SIG-M5 (cell line): ENCODE results near the gene RBM20.

Experiments used
- DNase-seq: peaks from one replicate; lab custom pipeline; 2025; lab: John Stamatoyannopoulos, UW

The RBM20 gene

DNA sequence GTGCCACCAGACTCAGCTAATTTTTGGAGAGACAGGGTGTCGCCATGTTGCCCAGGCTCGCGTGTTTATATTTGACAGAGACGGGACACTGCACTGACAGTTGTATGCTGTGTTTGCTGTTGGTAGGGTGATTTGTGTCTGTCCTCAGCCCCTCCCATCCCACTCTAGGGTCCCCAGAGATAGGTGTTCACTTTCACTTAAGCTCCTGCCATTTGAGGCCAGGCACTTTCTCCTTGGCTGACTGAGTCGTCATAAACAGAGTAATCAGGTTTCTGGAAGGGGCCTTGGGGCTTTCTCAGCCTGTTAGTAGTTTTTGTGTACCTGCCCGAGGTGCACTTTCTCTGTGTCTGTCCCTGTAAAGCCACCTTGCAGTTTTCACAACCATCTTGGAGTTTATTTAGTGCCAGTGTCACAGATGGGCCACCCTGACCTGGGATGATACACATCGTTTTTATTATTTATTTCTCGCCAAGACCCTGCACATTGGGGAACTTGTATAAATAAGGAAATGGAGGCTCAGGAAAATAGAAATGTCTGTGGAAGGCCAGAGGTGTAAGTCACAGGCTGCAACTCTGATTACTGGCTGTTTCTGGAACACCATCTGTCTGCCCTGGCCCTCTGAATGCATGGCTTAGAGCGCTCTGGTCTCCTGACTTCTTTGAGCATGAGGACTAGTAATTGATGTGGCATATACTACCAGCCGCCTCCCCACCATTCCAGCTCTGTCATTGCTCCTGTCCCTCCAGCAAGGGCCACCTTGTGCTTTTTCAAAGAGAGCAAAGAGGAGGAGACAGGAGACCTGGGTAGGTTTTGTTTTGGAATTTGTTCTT, 145.7 kb downstream of the RBM20 start:
- DNase-seq = no peak

DNA sequence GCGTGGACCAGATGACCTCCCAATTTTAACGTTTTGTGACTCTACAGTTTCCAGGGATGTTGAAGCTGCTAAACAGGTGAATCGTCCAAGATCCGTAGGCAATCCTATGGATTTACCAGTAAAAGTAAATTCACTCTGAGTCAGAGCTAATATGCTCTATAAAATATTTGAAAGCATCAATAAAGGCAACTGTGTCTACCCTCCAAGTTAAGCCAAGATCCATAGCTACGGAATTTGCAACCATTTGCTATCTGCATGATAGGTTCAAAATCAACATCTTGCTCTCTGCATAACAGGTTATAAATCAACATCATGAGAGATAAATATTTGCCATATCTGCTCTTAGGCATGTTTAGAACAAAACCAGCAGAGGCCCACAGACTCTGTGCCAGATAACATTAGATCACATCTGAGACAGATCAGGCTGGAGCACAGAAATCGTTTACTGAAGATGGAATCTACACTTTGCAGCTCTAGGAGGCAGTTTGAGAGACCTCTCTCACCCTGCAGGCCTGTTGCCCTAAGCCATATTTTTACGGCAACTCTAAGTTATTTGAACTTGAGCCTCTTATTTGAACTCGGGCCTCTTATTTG, 146.9 kb downstream of the RBM20 start:
- DNase-seq = no peak

DNA sequence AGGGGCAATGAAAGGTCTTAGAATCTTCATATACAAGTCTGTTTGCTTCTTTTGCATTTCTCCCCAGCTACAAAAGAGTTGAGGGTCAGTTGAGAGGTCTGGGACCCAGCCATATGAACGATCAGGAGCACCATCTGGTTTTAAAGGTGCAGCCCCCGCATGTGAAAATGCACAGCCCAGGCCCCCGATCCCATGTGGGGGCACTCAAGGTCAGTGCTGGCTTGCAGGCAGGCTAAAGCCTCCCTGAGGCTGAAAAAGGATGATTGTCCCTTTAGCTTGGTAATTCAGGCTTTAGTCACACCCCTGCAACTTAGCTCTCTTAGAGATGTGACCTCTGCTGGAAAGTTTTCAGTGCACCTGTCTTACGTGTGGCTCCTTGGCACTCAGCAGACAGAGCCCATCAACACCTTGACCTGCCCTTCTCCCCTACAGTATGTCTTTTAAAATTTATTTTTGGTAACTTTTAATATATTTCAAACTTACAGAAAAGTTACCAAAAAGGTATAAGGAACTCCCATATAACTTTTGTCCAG, 147.5 kb downstream of the RBM20 start:
- DNase-seq = no peak

DNA sequence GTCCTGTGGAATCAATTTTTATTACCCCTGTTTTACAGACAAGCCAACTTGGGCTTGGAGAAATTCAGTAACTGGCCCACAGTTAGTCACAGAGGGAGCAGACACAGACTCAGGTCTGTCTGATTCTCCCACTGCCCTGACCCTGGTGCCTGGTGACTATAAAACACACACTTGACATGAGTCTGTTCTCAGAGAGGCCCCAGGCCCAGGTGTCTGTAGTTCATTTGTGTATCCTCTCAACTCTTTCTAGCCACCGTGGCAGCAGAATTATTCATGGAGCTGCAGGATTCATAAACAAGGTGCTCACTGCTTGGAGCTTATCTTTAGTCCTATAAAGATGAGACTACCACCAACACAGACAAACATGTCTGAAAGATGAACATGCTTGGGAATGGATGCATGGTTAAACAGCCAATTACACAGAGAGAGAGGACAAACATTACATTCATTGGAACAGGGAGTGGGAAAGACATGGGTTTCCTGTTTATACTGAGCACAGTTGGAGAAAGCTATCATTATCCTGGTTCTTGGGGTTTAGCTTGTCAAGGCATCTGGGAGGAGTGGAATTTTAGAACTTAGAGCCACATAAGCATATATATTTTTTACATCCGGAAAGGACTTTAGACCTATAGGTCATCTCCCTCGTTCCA, 148.5 kb downstream of the RBM20 start:
- no peak for DNase-seq

DNA sequence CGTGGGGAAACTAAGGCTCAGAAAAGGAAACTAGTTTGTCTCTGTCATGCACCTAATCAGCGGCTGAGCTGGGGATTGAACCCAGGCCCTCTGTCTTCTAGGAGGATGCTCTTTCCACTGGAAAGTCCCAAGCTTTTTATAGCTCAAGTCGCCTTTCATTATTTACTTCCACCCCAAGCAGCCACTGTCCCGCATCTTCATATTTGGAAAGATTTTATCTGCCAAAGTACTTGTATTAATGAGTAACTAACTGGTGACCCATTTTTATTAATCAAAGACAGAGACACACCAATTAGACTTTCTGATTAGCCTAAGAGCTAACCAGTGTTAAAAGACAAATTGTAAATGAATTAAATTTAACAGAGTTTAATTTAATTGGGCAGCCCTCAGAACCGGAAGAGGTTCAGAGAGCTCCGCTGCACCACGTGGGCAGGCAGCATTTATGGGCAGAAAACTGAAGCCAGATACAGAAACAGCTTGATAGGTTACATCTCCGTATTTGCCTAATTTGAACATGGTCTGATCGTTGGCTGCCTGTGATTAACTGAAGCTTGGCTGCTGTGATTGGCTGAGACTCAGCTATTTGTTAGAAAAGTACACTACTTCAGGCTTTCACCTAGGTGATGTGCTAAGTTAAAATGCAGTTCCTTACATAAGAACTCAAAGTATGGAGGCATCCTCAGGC, 149.1 kb downstream of the RBM20 start:
- DNase-seq = no peak

DNA sequence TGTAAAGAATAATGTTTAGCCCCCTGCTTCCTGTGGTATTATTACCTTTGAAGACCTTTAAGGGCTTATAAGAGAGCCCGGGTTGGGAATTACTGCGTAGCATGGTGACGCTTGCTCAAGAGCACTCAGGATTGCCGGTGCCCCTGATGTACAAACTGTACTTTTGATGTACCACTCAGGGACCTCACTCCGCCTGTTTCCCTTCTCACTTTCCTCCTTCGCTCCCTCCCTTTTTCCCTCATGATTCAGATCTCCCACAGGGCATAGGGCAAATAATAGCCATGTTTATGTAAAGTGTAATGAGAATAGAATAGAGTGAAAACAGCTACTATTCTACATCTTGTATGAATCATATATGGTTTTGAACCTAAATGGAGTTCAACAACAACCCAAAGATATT, 149.8 kb downstream of the RBM20 start:
- no peak for DNase-seq

DNA sequence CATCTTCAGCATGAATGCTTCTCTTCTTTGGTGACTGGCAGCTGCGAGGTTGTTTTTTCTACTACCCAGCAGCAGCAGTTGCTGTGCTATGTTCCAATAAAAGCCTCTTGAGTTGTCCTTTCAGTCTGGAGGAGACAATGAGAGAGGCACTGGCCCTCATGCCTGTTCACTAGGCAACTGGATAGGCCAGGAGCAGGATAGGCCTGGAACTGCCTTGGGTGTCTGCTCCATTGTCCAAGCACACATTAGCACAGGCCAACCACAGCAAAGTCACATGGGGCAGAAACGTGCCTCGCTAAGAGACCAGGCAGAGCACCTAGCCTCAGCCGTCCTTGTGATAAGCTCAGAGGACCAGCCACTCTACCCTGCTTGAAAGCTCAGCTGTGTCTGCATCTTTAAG, 150.7 kb downstream of the RBM20 start:
- no peak for DNase-seq

DNA sequence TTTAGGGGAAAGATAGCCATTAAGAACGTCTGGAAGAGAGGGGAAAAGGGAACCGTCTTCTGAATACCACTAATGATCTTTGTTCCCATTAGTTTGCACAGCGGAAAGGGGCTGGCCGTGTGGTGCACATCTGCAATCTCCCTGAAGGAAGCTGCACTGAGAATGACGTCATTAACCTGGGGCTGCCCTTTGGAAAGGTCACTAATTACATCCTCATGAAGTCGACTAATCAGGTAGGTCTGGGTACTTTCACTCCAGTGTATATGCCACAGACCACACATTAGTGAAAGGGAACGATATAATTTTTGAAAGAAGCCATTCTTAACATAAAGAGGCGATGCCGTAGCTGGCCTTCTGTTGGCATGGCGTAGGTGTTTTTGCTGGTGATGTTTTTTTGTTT, 153.3 kb downstream of the RBM20 start:
- DNase-seq = no peak

DNA sequence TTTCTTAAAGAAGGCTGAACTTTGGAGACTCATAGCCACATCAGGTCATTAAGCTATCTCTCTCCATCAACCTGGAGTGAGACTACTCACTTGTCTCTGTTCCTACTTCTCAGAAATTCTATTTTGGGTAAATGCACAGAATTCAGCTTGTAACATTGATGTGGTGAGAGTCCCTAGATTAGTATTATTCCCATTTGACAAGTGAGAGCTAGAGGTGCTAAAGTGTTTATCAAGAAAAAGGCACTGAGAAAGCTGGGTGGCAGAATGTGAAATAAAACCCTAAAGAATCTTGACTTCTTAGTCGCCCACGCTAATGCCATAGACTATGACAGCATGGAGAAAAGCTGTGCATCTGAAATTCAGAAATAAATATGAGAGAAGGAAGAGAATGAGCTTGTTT, 154.2 kb downstream of the RBM20 start:
- DNase-seq = no peak

DNA sequence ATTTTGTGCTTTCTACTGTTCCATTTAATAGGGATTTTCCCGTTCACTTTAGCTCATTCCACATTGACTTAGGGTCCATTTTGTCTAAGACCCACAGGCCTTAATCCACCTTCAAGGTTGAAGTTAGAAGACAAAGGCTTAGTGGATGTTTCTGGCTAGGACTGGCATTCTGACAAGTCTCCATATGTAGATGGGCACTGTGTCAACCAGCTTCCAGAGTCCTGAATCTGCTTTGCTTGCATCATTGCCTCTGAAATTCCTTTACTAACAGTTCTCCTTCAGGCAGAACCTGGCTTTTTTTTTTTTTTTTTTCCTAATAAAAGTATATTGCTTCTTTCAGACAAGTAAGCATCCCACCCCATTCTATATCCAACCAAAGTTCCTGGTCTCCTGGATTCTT, 158.0 kb downstream of the RBM20 start:
- DNase-seq = no peak

DNA sequence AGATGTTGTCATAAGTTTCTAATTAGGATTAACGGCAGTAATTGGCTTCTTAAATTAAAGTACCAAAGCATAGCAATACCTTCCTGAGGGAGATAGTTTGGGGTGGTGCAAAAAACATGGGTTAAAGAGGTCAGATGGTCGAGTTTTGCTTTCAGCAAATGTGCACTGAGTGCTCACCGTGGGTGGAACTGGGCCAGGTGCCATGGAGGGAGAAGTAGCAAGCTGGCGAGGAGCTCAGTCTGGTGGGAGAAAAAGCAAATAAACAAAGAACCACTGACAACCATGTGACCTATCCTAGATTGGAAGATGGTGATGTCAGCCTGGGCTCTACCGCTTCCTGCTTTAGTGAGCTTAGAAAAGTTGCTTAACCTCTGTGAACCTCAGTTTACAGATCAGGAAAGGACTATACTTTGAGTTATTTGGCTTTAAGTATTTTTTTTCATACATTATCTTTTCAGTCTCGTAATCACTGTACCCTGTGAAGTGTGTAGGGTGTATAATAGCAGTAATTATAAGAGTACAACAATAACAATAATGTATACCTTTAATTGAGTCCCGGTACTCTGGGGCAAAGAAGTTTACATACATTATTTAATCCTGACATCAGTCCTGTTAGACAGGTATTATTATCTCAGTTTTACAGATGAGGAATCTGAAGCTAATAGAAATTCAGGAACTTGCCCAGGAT, 158.6 kb downstream of the RBM20 start:
- DNase-seq = no peak

DNA sequence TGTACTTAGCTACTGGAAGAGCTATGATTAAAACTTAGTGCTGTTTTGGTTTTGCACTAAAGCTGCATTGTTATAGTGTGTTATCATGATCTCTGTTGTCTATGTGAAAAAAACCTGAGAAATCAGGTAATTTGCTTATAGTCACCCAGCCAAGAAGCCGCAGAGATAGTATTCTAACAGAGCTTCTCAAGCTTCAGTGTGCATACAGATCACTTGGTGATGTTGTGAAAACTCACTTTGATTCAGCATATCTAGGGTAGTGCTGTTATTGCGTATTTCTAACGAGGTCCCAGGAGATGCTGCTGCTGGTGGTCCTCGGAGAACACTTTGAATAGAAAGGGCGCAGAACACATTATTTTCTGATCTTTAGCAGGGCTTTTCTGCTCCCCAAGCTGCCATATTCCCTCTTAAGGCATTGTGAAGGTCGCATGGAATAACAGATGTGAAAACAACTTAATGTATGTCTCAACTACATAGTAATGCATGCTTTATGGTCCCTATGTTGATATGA, 159.2 kb downstream of the RBM20 start:
- DNase-seq = no peak

DNA sequence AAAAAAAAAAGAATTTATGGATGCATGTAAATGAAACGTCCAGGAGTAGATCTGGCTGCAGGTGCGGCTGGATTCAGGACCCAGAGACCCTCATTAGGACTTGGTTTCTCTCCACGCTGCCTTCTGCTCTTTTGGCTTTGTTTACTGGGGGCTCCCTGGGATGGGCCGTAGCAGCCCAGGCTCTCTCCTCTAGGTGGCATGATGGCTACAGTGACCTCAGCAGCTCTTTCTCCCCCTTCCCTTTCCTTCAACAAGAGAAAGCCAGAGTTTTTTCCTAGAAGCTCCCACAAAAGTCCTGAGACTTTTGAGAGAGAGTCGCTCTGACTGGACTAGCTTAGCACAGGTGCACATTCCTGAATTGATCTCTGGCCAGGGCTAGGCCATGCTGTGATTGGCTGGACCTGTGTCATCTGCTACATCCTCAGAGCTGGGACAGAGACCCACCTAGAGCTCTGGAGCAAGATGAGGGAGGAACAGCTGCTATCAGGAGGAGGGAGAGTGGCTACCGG, 159.7 kb downstream of the RBM20 start:
- no peak for DNase-seq

DNA sequence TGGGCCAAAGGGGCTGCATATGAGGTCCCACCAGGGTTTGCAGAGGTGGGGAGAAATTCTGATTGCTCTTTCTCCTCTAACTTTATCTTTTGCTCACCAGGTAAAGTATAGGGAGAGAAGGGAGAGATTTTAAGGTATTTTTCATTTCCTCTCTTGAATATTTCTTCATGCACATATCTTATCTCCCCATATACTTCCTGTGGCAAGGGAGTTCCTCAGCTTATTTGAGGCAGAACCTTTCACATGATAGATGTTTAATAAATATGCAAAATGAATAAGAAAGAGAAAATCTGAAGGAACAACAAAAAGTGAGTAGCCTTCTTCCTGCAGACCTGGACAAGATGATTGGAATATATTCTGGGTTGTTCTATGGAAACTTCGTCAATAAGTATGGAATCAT, 160.2 kb downstream of the RBM20 start:
- DNase-seq = no peak

DNA sequence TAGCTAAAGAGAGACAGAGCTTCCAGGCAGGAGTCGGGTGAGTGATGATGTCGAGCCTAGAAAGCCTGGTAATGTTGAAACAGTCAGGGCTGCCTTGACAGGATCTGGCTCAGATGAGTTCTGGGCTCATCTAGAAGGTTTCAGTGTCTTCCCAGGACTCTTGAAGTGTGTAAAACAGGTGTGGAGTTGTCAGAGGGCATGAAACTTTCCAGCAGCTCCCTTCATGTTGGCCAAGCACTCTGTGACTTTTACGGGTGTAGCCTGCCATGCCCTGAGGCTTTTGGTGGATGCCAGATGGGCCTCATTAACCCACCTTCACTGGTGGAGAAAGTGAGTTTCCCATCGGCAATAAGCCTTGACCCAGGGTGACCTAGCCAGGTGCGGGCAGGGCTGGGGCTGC, 161.2 kb downstream of the RBM20 start:
- DNase-seq = no peak

DNA sequence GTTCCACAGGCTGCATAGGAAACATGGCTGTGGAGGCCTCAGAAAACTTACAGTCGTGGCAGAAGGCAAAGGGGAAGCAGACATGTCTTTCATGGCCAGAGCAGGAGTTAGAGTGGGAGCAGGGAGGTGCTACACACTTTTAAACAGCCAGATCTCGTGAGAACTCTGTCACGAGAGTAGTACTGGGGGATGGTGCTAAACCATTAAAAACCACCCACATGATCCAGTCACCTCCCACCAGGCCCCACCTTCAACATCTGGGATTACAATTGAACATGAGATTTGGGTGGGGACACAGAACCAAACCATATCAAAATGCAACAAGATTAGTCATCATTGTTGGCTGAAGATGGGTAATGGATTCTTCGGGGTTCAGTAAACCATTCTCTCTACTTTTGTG, 162.2 kb downstream of the RBM20 start:
- no peak for DNase-seq

DNA sequence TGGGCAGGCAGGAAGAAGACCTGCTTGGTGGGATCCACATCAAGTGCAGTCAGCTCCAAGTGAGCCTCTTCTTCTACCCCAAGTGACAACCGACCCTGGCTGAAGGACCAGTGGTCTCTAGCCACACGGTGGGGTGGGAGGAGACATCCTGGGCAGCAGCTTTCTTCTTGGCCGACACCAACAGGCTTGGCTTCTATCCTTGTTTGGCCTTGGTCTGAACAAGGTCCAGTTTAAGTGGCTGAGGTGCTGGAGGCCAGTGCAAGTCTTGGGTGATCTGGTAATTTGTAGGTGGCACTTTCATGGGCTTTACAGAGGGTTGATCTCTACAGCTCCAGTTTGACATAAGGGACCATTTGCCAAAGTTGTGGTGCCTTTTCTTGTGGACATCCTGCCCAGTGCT, 164.0 kb downstream of the RBM20 start:
- DNase-seq = no peak

DNA sequence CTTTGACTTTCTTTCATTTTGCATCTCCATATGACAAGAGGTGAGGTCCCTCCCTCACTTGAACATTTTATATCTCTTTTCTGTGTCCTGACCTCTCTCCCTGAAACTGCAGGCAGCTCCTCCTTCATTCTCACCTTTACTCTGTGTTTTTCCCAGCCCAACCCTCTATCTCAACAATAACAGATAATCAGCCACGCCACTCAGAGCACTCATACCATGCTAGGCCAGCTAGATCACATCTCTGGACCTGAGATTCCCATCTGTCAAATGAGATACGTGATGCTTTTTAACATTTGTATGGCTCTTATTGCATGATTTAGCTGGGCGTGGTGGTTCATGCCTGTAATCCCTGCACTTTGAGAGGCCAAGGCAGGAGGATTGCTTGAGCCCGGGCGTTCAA, 164.5 kb downstream of the RBM20 start:
- DNase-seq = no peak

DNA sequence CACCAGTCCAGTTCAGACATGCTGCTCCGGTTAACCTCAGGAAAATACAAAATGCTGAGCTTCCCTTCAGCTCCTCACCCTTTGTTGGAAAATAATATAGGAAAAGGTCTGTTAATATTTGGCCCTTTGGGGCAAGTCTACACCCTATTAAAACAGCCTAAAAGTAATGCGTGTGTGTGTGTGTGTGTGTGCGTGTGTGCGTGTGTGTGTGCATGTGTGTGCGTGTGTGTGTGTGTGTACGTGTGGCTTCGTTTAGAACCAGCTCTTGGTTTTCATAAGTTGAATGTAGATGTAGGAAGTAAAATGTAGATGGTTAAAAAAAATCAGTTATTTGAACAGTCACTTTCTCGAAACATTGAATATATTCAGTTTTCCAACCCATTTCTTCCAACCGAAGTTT, 166.5 kb downstream of the RBM20 start:
- DNase-seq = no peak

DNA sequence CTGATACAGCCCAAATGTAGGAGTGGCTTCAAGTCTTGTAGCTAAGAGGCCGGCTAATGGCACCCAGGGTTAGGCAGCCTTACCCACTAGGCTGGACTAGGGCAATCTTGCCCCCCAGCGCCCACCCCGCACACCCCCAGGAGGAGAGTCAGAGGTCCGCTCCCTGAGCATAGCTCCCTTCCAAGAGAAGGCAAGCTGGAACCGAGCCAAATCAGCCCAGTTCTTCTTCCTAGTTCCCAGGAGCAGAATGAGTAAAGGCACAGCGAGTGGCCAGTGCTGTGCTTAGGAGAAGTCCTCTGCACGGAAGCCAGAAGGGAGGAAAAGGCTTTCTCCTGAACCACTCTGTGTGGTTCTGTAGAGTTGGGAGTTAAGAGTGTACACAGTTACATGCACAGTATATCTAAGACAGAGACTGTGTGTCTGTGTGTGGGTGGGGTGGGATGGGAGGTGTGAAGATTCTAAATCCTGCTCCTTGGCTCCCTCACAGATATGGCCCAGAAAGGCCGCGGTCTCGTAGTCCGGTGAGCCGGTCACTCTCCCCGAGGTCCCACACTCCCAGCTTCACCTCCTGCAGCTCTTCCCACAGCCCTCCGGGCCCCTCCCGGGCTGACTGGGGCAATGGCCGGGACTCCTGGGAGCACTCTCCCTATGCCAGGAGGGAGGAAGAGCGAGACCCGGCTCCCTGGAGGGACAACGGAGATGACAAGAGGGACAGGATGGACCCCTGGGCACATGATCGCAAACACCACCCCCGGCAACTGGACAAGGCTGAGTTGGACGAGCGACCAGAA, 167.8 kb downstream of the RBM20 start:
- DNase-seq = no peak

DNA sequence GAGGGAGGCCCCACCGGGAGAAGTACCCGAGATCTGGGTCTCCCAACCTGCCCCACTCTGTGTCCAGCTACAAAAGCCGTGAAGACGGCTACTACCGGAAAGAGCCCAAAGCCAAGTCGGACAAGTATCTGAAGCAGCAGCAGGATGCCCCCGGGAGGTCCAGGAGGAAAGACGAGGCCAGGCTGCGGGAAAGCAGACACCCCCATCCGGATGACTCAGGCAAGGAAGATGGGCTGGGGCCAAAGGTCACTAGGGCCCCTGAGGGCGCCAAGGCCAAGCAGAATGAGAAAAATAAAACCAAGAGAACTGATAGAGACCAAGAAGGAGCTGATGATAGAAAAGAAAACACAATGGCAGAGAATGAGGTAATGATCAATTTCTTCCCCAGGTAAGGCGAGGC, 168.4 kb downstream of the RBM20 start:
- no peak for DNase-seq
